Measurements from ENCODE around the gene ITPK1. TPM values are rescaled to one million over a fixed set of nuclear protein-coding genes. Genes with fewer than 3 reads are reported as not detected.

Gene ITPK1
- total and polyA plus RNA-seq, 7 experiments from 2014 or later, result 10.2 to 71.8 (median 21.3) TPM

GRCh38 chr14:93004699-93005082 lies 111.0 kb downstream of the ITPK1 start:
- Mint-ChIP-seq H3K27me3 (no peaks in the 10 kb centered on the region), H3K4me1 (peaks cover 0 to 12% (median 10%) of the 10 kb centered on the region in 7 donors), H3K36me3 (peaks cover 0 to 11% (median 0%) of the 10 kb centered on the region in 5 donors), H3K27ac (no peak overlapping the region), H3K4me3 (no peak overlapping the region), H3K9me3 (no peaks in the 10 kb centered on the region)
- ChIA-PET CTCF (no interaction called here), POLR2A (no interaction called here)
- Histone ChIP-seq H3K36me3 (ENCODE audit: control insufficient read depth in 2 of 3, insufficient read depth in 3 of 3, low read length in 3 of 3) (no peaks in the 10 kb centered on the region), H3K9me3 (ENCODE audit: control insufficient read depth in 2 of 3, low read length in 3 of 3) (no peaks in the 10 kb centered on the region), H3K27ac (ENCODE audit: low read depth, low read length) (no peak overlapping the region), H3K27me3 (ENCODE audit: control insufficient read depth in 2 of 2, insufficient read depth in 2 of 2, low read length in 2 of 2) (no peaks in the 10 kb centered on the region), H3K4me3 (ENCODE audit: low read length) (no peak overlapping the region), H3K4me1 (ENCODE audit: control insufficient read depth in 2 of 2, insufficient read depth in 2 of 2, low read length in 2 of 2) (no peaks in the 10 kb centered on the region)
- DNase-seq (no peak), ATAC-seq (no peak)
- intact Hi-C loops (cut with micrococcal nuclease), result no loop called here

DNA sequence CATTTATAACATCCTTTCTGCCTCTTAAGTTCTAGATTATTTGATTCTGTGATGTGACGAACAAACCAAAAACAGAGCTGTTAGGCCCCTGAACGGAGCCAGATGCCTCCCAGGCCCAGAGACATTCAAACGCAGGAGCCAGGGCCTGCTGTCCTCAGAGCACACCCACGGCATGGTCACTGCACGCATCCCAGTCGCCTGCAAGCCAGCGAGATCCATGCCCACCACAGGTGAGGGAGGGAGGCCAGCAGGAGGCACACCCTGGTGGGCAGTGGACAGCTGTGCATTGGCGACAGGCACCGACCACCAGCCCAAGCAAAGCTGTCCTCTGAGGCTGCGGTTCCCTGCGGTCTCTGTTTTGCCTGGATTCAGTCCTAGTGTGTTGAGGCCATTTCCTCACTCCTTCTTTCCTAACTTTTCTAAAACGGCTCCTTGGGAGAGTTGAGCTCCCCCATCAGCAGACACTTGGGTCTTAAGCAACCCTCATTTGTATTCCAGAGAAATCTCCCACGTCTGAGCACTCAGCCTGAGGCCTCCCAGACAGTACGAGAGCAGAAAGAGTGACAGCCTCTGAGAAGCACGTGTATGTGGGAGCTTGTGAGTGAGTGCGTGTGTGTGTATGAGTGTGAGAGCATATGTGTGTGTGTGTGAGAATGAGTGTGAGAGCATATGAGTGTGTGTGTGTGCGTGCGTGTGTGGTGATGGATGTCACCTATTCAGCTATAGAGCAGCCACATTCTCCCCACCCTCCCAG lies 111.6 kb downstream of the ITPK1 start:
- Histone ChIP-seq H3K27ac (ENCODE audit: low read depth, low read length) (no peak overlapping the region), H3K27me3 (ENCODE audit: control insufficient read depth in 2 of 2, insufficient read depth in 2 of 2, low read length in 2 of 2) (no peaks in the 10 kb centered on the region), H3K4me3 (ENCODE audit: low read length) (no peak overlapping the region), H3K36me3 (ENCODE audit: control insufficient read depth in 2 of 3, insufficient read depth in 3 of 3, low read length in 3 of 3) (peaks cover 0 to 4% (median 0%) of the 10 kb centered on the region in 3 experiments), H3K4me1 (ENCODE audit: control insufficient read depth in 2 of 2, insufficient read depth in 2 of 2, low read length in 2 of 2) (no peaks in the 10 kb centered on the region), H3K9me3 (ENCODE audit: control insufficient read depth in 2 of 3, low read length in 3 of 3) (no peaks in the 10 kb centered on the region)
- Mint-ChIP-seq H3K36me3 (peaks cover 0 to 14% (median 0%) of the 10 kb centered on the region in 5 donors), H3K27me3 (no peaks in the 10 kb centered on the region), H3K4me3 (no peak overlapping the region), H3K4me1 (peaks cover 0 to 12% (median 10%) of the 10 kb centered on the region in 7 donors), H3K9me3 (no peaks in the 10 kb centered on the region), H3K27ac (peak overlapping the region in 1 of 9 donors; percentile 16)
- intact Hi-C loops (cut with micrococcal nuclease), result no loop called here
- CTCF ChIA-PET, result no interaction called here
- POLR2A ChIA-PET, result no interaction called here
- no peak for ATAC-seq
- no peak for DNase-seq

DNA sequence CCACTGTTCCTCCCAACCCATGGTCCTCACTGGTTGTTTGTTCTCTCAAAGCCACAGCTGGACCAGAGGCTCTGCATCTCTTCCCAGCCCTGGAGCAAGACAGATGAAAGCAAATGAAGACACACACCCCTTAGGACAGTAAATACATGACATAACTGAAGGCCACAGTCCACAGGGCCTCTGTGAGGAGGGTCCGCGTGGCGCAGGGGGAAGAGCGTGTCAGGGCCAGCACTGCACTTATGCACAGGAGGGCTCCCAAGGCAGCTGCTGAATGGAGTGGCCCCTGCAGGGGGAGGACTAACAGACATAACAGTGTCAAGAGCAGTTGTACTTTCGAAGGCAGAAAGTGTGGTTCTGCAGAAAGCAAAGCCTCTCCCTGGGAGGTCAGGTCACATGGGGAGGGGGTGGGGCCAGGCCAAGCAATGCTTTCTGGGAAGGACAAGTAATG lies 112.8 kb downstream of the ITPK1 start:
- Mint-ChIP-seq H3K36me3 (peaks cover 0 to 15% (median 0%) of the 10 kb centered on the region in 5 donors), H3K27me3 (no peaks in the 10 kb centered on the region), H3K27ac (no peak overlapping the region), H3K9me3 (no peaks in the 10 kb centered on the region), H3K4me3 (no peak overlapping the region), H3K4me1 (peaks cover 0 to 12% (median 6%) of the 10 kb centered on the region in 7 donors)
- intact Hi-C loops (cut with micrococcal nuclease), result no loop called here
- H3K27me3 ChIP-seq (ENCODE audit: control insufficient read depth in 2 of 2, insufficient read depth in 2 of 2, low read length in 2 of 2), result no peaks in the 10 kb centered on the region
- H3K27ac ChIP-seq (ENCODE audit: low read depth, low read length), result no peak overlapping the region
- no peak overlapping the region for H3K4me3 ChIP-seq (ENCODE audit: low read length)
- CTCF ChIA-PET, result interaction anchor here (0.7 kb wide), 1 partner anchor 130 kb away, joined by 3 read pairs; no protein-coding TSS in a partner anchor
- DNase-seq, result no peak
- peaks cover 0 to 7% (median 0%) of the 10 kb centered on the region in 3 experiments for H3K36me3 ChIP-seq (ENCODE audit: control insufficient read depth in 2 of 3, insufficient read depth in 3 of 3, low read length in 3 of 3)
- H3K9me3 ChIP-seq (ENCODE audit: control insufficient read depth in 2 of 3, low read length in 3 of 3), result no peaks in the 10 kb centered on the region
- ATAC-seq, result no peak
- H3K4me1 ChIP-seq (ENCODE audit: control insufficient read depth in 2 of 2, insufficient read depth in 2 of 2, low read length in 2 of 2), result no peaks in the 10 kb centered on the region
- POLR2A ChIA-PET, result no interaction called here

GRCh38 chr14:93002049-93002448 lies 113.7 kb downstream of the ITPK1 start:
- H3K27ac Mint-ChIP-seq, result no peak overlapping the region
- ATAC-seq, result no peak
- H3K4me3 ChIP-seq (ENCODE audit: low read length), result no peak overlapping the region
- H3K4me1 Mint-ChIP-seq, result peaks cover 0 to 12% (median 5%) of the 10 kb centered on the region in 7 donors
- H3K27me3 Mint-ChIP-seq, result no peaks in the 10 kb centered on the region
- H3K27ac ChIP-seq (ENCODE audit: low read depth, low read length), result no peak overlapping the region
- no peaks in the 10 kb centered on the region for H3K27me3 ChIP-seq (ENCODE audit: control insufficient read depth in 2 of 2, insufficient read depth in 2 of 2, low read length in 2 of 2)
- DNase-seq, result no peak
- no peak overlapping the region for H3K4me3 Mint-ChIP-seq
- H3K36me3 ChIP-seq (ENCODE audit: control insufficient read depth in 2 of 3, insufficient read depth in 3 of 3, low read length in 3 of 3), result peaks cover 0 to 14% (median 0%) of the 10 kb centered on the region in 3 experiments
- no peaks in the 10 kb centered on the region for H3K4me1 ChIP-seq (ENCODE audit: control insufficient read depth in 2 of 2, insufficient read depth in 2 of 2, low read length in 2 of 2)
- POLR2A ChIA-PET, result no interaction called here
- peaks cover 0 to 18% (median 5%) of the 10 kb centered on the region in 5 donors for H3K36me3 Mint-ChIP-seq
- intact Hi-C loops (cut with micrococcal nuclease), result no loop called here
- CTCF ChIA-PET, result no interaction called here
- H3K9me3 Mint-ChIP-seq, result no peaks in the 10 kb centered on the region
- no peaks in the 10 kb centered on the region for H3K9me3 ChIP-seq (ENCODE audit: control insufficient read depth in 2 of 3, low read length in 3 of 3)

- Histone ChIP-seq H3K27me3 (ENCODE audit: control insufficient read depth in 2 of 2, insufficient read depth in 2 of 2, low read length in 2 of 2) (no peaks in the 10 kb centered on the region), H3K27ac (ENCODE audit: low read depth, low read length) (no peak overlapping the region), H3K4me1 (ENCODE audit: control insufficient read depth in 2 of 2, insufficient read depth in 2 of 2, low read length in 2 of 2) (no peaks in the 10 kb centered on the region), H3K36me3 (ENCODE audit: control insufficient read depth in 2 of 3, insufficient read depth in 3 of 3, low read length in 3 of 3) (peaks cover 0 to 21% (median 0%) of the 10 kb centered on the region in 3 experiments), H3K9me3 (ENCODE audit: control insufficient read depth in 2 of 3, low read length in 3 of 3) (no peaks in the 10 kb centered on the region), H3K4me3 (ENCODE audit: low read length) (no peak overlapping the region)
- H3K27me3 Mint-ChIP-seq, result no peaks in the 10 kb centered on the region
- intact Hi-C loops (cut with micrococcal nuclease), result no loop called here
- ChIA-PET POLR2A (no interaction called here), CTCF (no interaction called here)
- peaks cover 0 to 31% (median 5%) of the 10 kb centered on the region in 5 donors for H3K36me3 Mint-ChIP-seq
- no peak overlapping the region for H3K27ac Mint-ChIP-seq
- ATAC-seq (no peak), DNase-seq (no peak)
- no peaks in the 10 kb centered on the region for H3K9me3 Mint-ChIP-seq
- H3K4me3 Mint-ChIP-seq, result no peak overlapping the region
- H3K4me1 Mint-ChIP-seq, result peaks cover 0 to 8% (median 2%) of the 10 kb centered on the region in 7 donors
Measured at GRCh38 chr14:92998946-92999345, 116.8 kb downstream of the ITPK1 start.

GRCh38 chr14:92997343-92998061 lies 118.2 kb downstream of the ITPK1 start:
- Mint-ChIP-seq H3K36me3 (peaks cover 2 to 41% (median 14%) of the 10 kb centered on the region in 5 donors), H3K4me3 (no peak overlapping the region)

More at GRCh38 chr14:92997343-92998061, 118.2 kb downstream of the ITPK1 start:
- H3K27me3 Mint-ChIP-seq, result no peaks in the 10 kb centered on the region
- H3K9me3 ChIP-seq (ENCODE audit: control insufficient read depth in 2 of 3, low read length in 3 of 3), result no peaks in the 10 kb centered on the region
- no peaks in the 10 kb centered on the region for H3K4me1 Mint-ChIP-seq
- ChIA-PET CTCF (no interaction called here), POLR2A (no interaction called here)
- no peak overlapping the region for H3K27ac ChIP-seq (ENCODE audit: low read depth, low read length)
- H3K27me3 ChIP-seq (ENCODE audit: control insufficient read depth in 2 of 2, insufficient read depth in 2 of 2, low read length in 2 of 2), result no peaks in the 10 kb centered on the region
- ATAC-seq (no peak), DNase-seq (no peak)
- peaks cover 0 to 33% (median 0%) of the 10 kb centered on the region in 3 experiments for H3K36me3 ChIP-seq (ENCODE audit: control insufficient read depth in 2 of 3, insufficient read depth in 3 of 3, low read length in 3 of 3)
- intact Hi-C loops (cut with micrococcal nuclease), result no loop called here
- H3K4me3 ChIP-seq (ENCODE audit: low read length), result no peak overlapping the region
- H3K4me1 ChIP-seq (ENCODE audit: control insufficient read depth in 2 of 2, insufficient read depth in 2 of 2, low read length in 2 of 2), result no peaks in the 10 kb centered on the region
- H3K9me3 Mint-ChIP-seq, result no peaks in the 10 kb centered on the region
- H3K27ac Mint-ChIP-seq, result no peak overlapping the region
